ENCODE measurements around the gene TOM1. TPM values are rescaled to one million over a fixed set of nuclear protein-coding genes. Genes with fewer than 3 reads are reported as not detected.

Gene TOM1
- total and polyA plus RNA-seq, 2 of the 13 experiments (the other 11 are each of a cell fraction or from before 2014, with no cell fraction given): 30.8 to 87.3 TPM

GRCh38 chr22:35299673-35300499 lies at the start of gene TOM1 (continued):
- no peak for TF ChIP-seq THRA (CRISPR knock-in tag; IDR thresholded peaks at IDR 0.05; ENCODE audit: borderline replicate concordance)
- peak; percentile 39; the same call in 1 of the 2 replicates for TF ChIP-seq ZNF280B (CRISPR knock-in tag; IDR thresholded peaks at IDR 0.05; ENCODE audit: borderline replicate concordance)
- 0 out of 2 replicates have a peak, but pooled peaks have one; percentile 30 for TF ChIP-seq ZNF142 (CRISPR knock-in tag; IDR thresholded peaks at IDR 0.05)
- TF ChIP-seq ZNF383 (CRISPR knock-in tag; IDR thresholded peaks at IDR 0.05; ENCODE audit: borderline replicate concordance): no peak; the same call in 1 of the 2 replicates
- TF ChIP-seq HNF1B (CRISPR knock-in tag; IDR thresholded peaks at IDR 0.05): peak; percentile 64
- peak; percentile 83 for TF ChIP-seq ZNF709 (CRISPR knock-in tag; IDR thresholded peaks at IDR 0.05)
- peak; percentile 87; the same call in 1 of the 2 replicates for TF ChIP-seq IRF9 (CRISPR knock-in tag; IDR thresholded peaks at IDR 0.05; ENCODE audit: borderline replicate concordance)
- no peak; a peak in 1 of 4 replicates for TF ChIP-seq NR2F1 (CRISPR knock-in tag; IDR thresholded peaks at IDR 0.05)
- peak; percentile 95 for TF ChIP-seq AGO2 (optimal IDR thresholded peaks at IDR 0.05; ENCODE audit: low read depth, low read length)
- TF ChIP-seq ZNF652 (CRISPR knock-in tag; IDR thresholded peaks at IDR 0.05; ENCODE audit: borderline replicate concordance, low read depth): 0 out of 2 replicates have a peak, but pooled peaks have one; percentile 35
